Stimulated activated CD4-positive, alpha-beta T cell treated with anti-CD3 and anti-CD28 coated beads, TNF-alpha, amount 100 ng/mL, for 1 hour (primary cell): ENCODE measurements around the gene REPS1.

ENCODE experiments used
- DNase-seq, 3 donors: peaks; one replicate each; pipeline ENCODE4 v3.0.0-alpha.2; 2020; ENCODE audit warnings: low read depth in 3 of 3, low spot score in 1 of 3

Gene REPS1

DNA sequence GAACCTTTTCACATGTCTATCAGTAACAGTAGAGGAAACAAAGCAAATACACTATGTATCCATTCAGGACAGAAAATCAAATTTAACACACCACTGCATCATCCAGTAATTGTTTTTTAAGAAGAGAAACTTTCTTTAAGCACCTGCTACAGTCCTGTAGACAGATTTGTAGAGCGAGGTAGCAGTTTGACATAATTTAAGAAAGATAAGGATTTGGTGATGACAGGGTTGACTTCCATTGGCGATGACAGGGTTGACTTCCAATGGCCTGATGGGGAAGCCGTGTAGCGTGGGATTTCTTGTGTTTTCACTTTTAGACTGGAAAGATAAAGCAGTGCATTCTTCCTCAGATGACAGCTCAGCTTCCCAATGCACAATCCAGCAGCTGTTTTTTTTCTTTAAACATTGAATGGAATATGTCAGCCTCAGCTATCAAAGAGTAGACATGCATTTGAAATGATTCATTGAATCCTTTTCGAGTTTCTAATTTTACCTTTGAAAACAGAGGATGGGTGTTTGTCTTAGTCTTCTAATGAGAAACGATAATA, 123.6 kb downstream of the REPS1 start:
- no peak for DNase-seq

DNA sequence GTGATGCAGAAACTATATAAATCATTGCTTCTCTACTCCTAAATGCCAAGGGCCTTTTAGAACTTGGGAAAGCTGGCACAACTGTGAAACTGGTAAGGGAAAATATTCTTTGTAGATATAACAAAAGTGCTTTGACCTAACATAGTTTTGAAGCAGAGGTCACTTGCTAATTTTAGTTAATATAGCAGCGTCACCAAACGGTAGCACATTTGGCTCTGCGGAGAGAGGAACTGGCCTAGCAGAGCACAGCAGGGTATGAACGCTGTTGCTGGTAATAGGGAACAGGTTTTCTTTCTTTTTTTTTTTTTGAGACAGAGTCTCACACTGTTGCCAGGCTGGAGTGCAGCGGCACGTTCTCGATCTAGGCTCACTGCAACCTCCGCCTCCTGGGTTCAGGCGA, 124.7 kb downstream of the REPS1 start:
- DNase-seq = no peak

DNA sequence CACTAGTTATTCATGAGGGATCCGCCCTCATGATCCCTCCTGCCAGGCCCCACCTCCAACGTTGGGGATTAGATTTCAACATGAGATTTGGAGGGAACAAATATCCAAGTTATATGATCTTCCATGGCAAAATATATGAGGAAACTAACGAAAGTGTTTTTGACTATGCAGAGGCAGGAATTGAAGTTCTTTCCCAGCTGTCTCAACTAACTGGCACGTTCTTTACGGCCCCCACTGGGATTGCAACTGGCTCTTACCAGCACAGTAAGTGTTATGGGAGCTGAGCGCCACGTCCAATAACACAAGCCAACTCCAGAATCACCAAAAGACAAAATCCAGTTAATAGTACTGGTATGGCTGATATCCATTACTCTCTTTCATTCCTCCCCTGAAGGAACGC, 125.6 kb downstream of the REPS1 start:
- DNase-seq = no peak

DNA sequence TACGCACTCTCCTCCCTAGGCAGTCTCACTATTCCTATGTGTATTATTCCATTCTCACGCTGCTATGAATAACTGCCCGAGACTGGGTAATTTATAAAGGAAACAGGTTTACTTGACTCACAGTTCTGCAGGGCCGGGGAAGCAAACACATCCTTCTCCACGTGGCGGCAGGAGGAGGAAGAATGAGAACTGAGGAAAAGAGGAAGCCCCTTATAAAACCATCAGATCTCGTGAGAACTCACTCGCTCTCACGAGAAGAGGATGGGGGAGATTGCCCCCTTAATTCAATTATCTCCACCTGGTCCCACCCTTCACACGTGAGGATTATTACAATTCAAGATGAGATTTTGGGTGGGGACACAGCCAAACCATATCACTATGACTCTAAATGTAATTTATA, 130.3 kb downstream of the REPS1 start:
- no peak for DNase-seq

DNA sequence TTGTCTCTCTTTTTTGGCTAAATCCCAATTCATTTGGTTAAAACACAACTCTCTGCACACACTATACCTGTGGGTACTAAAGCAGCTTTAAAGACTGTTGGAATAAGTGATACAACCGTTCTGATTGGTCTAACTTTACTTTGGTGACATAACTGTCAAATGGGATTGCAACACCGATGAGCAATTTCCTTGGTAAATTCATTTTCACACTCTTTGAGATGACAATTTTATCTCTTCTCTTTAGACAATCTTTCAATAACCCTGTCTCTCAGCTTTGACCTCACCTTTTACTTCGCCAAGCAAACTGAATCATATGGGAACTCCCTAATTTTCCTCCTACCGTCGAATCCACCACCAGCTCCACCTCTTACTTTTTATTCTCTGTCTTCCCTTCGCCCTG, 131.4 kb downstream of the REPS1 start:
- DNase-seq = no peak
